OCI-LY3 (cell line): ENCODE data around the gene RALGAPB.

Experiments
- H2AFZ ChIP-seq: fragments of 200-600, 300-600 bp; shearing (Covaris generic); 2 replicates; pipeline ENCODE4 v1.6.0; 2014; ENCODE audit warnings: antibody characterized with exemption, low read depth, low read length
- H3K27ac ChIP-seq: fragments of 200-600, 300-600 bp; sonication (generic); 2 replicates; pipeline ENCODE4 v1.5.1; 2014; ENCODE audit warnings: mild to moderate bottlenecking, low read length, moderate library complexity, mixed read lengths
- H3K27me3 ChIP-seq: fragments of 200-600, 300-600 bp; sonication (generic); 2 replicates; pipeline ENCODE4 v1.6.1; 2014; ENCODE audit warnings: low read depth, low read length, mixed read lengths
- H3K36me3 ChIP-seq: fragments of 200-600, 300-600 bp; sonication (generic); replicated peaks from 2 replicates; pipeline ENCODE3; 2014; ENCODE audit warnings: low read depth, low read length, mixed read lengths
- H3K4me1 ChIP-seq: fragments of 300-600, 200-600 bp; sonication (generic); 2 replicates; pipeline ENCODE4 v1.6.1; 2014; ENCODE audit warnings: low read length, mixed read lengths
- H3K4me2 ChIP-seq: fragments of 200-600, 300-600 bp; sonication (generic); 2 replicates; pipeline ENCODE4 v1.6.1; 2014; ENCODE audit warnings: low read length, mixed read lengths
- H3K4me3 ChIP-seq: fragments of 300-600, 200-600 bp; sonication (generic); 2 replicates; pipeline ENCODE4 v1.5.1; 2014; ENCODE audit warnings: antibody characterized with exemption, mild to moderate bottlenecking, low read length, moderate library complexity
- H3K79me2 ChIP-seq: fragments of 300-600, 200-600 bp; shearing (Covaris generic); 2 replicates; pipeline ENCODE4 v1.6.1; 2014; ENCODE audit warnings: mild to moderate bottlenecking, low read length, mixed read lengths
- H3K9ac ChIP-seq: fragments of 300-600, 200-600 bp; shearing (Covaris generic); 2 replicates; pipeline ENCODE4 v1.6.0; 2014; ENCODE audit warnings: mild to moderate bottlenecking, low read length, moderate library complexity
- H3K9me3 ChIP-seq: fragments of 200-600, 300-600 bp; shearing (Covaris generic); 2 replicates; pipeline ENCODE4 v1.6.1; 2014; ENCODE audit warnings: low read length, mixed read lengths; ENCODE audit not compliant: insufficient read depth
- H4K20me1 ChIP-seq: fragments of 200-600, 300-600 bp; sonication (generic); 2 replicates; pipeline ENCODE4 v1.6.1; 2016; ENCODE audit warnings: low read length, mixed read lengths; ENCODE audit not compliant: insufficient read depth
- CTCF ChIP-seq: fragments of 200-600, 300-600 bp; sonication (generic); IDR thresholded peaks from 2 replicates; pipeline ENCODE4 v1.5.1; 2014; ENCODE audit warnings: antibody characterized with exemption, low read length, low read depth
- EZH2phosphoT487 ChIP-seq: fragments of 200-600 bp; shearing (Covaris generic); IDR thresholded peaks from 2 replicates; pipeline ENCODE4 v1.6.1; 2018; ENCODE audit warnings: antibody characterized with exemption, mixed run types, low read depth

Gene RALGAPB

GRCh38 chr20:38471987-38472512 is 593 bp upstream of the RALGAPB start:
- H3K9ac ChIP-seq: peak overlapping the region; percentile 67
- H3K27ac ChIP-seq: no peak overlapping the region
- peaks cover 15% of the 10 kb centered on the region for H4K20me1 ChIP-seq
- TF ChIP-seq CTCF (no peak), EZH2phosphoT487 (no peak)
- peaks cover 8% of the 10 kb centered on the region; the same call in 1 of the 2 replicates for H3K27me3 ChIP-seq
- no peaks in the 10 kb centered on the region for H3K9me3 ChIP-seq
- peaks cover 17% of the 10 kb centered on the region for H3K4me1 ChIP-seq
- peak overlapping the region; percentile 83 for H3K4me3 ChIP-seq
- H3K4me2 ChIP-seq: peak overlapping the region; percentile 93
- peaks cover 3% of the 10 kb centered on the region for H3K36me3 ChIP-seq
- peak overlapping the region; percentile 98 for H2AFZ ChIP-seq
- peaks cover 39% of the 10 kb centered on the region for H3K79me2 ChIP-seq

- Histone ChIP-seq H2AFZ (no peak overlapping the region), H3K9me3 (no peaks in the 10 kb centered on the region), H3K4me2 (peak overlapping the region; percentile 97), H3K27me3 (peaks cover 8% of the 10 kb centered on the region; the same call in 1 of the 2 replicates), H3K27ac (no peak overlapping the region), H3K79me2 (peaks cover 52% of the 10 kb centered on the region), H3K36me3 (peaks cover 3% of the 10 kb centered on the region), H3K9ac (peak overlapping the region; percentile 85), H3K4me1 (peaks cover 17% of the 10 kb centered on the region), H4K20me1 (peaks cover 25% of the 10 kb centered on the region), H3K4me3 (peak overlapping the region; percentile 83)
- no peak for TF ChIP-seq EZH2phosphoT487
Measured at GRCh38 chr20:38473367-38473795, 738 bp downstream of the RALGAPB start.

GRCh38 chr20:38477747-38478146 is 5.1 kb downstream of the RALGAPB start:
- Histone ChIP-seq H3K4me2 (no peak overlapping the region), H4K20me1 (peaks cover 49% of the 10 kb centered on the region), H3K27ac (no peak overlapping the region), H2AFZ (no peak overlapping the region), H3K27me3 (no peaks in the 10 kb centered on the region), H3K9me3 (no peaks in the 10 kb centered on the region), H3K79me2 (peaks cover 77% of the 10 kb centered on the region), H3K36me3 (peaks cover 3% of the 10 kb centered on the region), H3K9ac (no peak overlapping the region), H3K4me3 (no peak overlapping the region), H3K4me1 (peaks cover 10% of the 10 kb centered on the region)
- no peak for TF ChIP-seq CTCF
- no peak for TF ChIP-seq EZH2phosphoT487

GRCh38 chr20:38479596-38479995 is 7.0 kb downstream of the RALGAPB start:
- H4K20me1 ChIP-seq: peaks cover 47% of the 10 kb centered on the region
- TF ChIP-seq CTCF (no peak), EZH2phosphoT487 (no peak)

GRCh38 chr20:38485041-38485440 is 12.4 kb downstream of the RALGAPB start:
- no peaks in the 10 kb centered on the region for H3K9me3 ChIP-seq
- H3K36me3 ChIP-seq: peaks cover 14% of the 10 kb centered on the region
- no peaks in the 10 kb centered on the region for H3K4me1 ChIP-seq
- no peak overlapping the region for H3K4me2 ChIP-seq
- peaks cover 27% of the 10 kb centered on the region for H3K79me2 ChIP-seq
- H3K27me3 ChIP-seq: no peaks in the 10 kb centered on the region
- H3K27ac ChIP-seq: no peak overlapping the region
- H4K20me1 ChIP-seq: peaks cover 21% of the 10 kb centered on the region
- TF ChIP-seq CTCF (no peak), EZH2phosphoT487 (no peak)
- no peak overlapping the region for H2AFZ ChIP-seq
- H3K4me3 ChIP-seq: no peak overlapping the region
- H3K9ac ChIP-seq: no peak overlapping the region

More at GRCh38 chr20:38479596-38479995, 7.0 kb downstream of the RALGAPB start:
- H3K9ac ChIP-seq: no peak overlapping the region
- H3K27ac ChIP-seq: no peak overlapping the region
- no peak overlapping the region for H3K4me2 ChIP-seq
- no peaks in the 10 kb centered on the region for H3K9me3 ChIP-seq
- H3K4me1 ChIP-seq: no peaks in the 10 kb centered on the region
- H3K4me3 ChIP-seq: no peak overlapping the region
- no peaks in the 10 kb centered on the region for H3K27me3 ChIP-seq
- H3K79me2 ChIP-seq: peaks cover 64% of the 10 kb centered on the region
- peaks cover 3% of the 10 kb centered on the region for H3K36me3 ChIP-seq
- H2AFZ ChIP-seq: no peak overlapping the region
